Mucosa of stomach (tissue), 1 donor: ENCODE measurements around the gene ECSCR.
"Not testable (repeated sequence)": the region's sequence is repeated elsewhere in the genome, so short reads cannot be mapped to it uniquely, and the experiment has no call there.

Source experiments
- H3K27me3 ChIP-seq: one replicate; pipeline ENCODE4 v1.7.0; 2013; ENCODE audit warnings: mild to moderate bottlenecking, low read length; ENCODE audit not compliant: control insufficient read depth, insufficient read depth
- H3K36me3 ChIP-seq: one replicate; pipeline ENCODE4 v1.7.0; 2013; ENCODE audit warnings: low read length; ENCODE audit not compliant: control insufficient read depth, insufficient read depth
- H3K4me1 ChIP-seq: one replicate; pipeline ENCODE4 v1.7.0; 2013; ENCODE audit warnings: mild to moderate bottlenecking, low read length; ENCODE audit not compliant: control insufficient read depth, insufficient read depth
- H3K4me3 ChIP-seq: one replicate; pipeline ENCODE4 v1.7.0; 2013; ENCODE audit warnings: low read length
- H3K9ac ChIP-seq: one replicate; pipeline ENCODE4 v1.7.0; 2013; ENCODE audit warnings: mild to moderate bottlenecking, low read length, moderate library complexity
- H3K9me3 ChIP-seq: one replicate; pipeline ENCODE4 v1.7.0; 2013; ENCODE audit warnings: mild to moderate bottlenecking, low read length, moderate library complexity; ENCODE audit not compliant: control insufficient read depth
- donor health status: Pancreatic carcinoma.

Gene ECSCR

DNA sequence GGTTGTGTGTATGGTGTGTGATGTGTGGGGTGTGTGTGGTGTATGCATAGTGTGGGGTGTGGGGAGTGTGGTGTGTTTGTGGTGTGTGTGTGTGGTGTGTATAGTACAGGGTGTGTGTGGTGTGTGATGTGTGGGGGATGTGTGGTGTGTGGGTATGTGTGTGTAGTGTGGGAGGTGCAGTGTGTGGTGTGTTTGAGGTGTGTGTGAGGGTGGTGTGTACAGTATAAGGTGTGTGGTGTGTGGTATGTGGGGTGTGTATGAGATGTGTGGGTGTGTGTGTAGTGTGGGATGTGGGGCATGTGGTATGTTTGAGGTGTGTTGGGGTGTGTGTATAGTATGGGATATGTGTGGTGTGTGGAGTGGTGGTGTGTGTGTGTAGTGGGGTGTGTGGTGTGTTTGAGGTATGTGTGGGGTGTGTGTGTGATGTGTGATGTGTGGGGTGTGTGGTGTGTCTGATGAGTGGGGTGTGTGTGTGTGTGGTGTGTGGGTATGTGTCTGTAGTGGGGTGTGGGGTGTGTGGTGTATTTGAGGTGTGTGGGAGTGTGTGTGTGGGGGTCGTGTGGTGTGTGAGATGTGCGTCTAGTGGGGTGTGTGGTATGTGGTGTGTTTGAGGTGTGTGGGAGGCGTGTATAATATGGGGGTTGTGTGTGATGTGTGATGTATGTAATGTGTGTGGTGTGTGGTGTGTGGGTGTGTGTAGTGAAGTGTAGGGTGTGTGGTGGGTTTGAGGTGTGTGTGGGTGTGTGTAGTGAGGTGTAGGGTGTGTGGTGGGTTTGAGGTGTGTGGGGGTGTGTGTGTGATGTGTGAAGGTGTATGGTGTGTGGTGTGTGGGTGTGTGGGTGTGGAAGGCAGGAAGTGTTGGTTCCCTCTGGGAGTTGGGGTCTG, 8.6 kb downstream of the ECSCR start:
- Histone ChIP-seq H3K9ac (no peak overlapping the region), H3K4me3 (no peak overlapping the region), H3K27me3 (no peaks in the 10 kb centered on the region), H3K9me3 (no peaks in the 10 kb centered on the region), H3K4me1 (peaks cover 6% of the 10 kb centered on the region), H3K36me3 (no peaks in the 10 kb centered on the region)

DNA sequence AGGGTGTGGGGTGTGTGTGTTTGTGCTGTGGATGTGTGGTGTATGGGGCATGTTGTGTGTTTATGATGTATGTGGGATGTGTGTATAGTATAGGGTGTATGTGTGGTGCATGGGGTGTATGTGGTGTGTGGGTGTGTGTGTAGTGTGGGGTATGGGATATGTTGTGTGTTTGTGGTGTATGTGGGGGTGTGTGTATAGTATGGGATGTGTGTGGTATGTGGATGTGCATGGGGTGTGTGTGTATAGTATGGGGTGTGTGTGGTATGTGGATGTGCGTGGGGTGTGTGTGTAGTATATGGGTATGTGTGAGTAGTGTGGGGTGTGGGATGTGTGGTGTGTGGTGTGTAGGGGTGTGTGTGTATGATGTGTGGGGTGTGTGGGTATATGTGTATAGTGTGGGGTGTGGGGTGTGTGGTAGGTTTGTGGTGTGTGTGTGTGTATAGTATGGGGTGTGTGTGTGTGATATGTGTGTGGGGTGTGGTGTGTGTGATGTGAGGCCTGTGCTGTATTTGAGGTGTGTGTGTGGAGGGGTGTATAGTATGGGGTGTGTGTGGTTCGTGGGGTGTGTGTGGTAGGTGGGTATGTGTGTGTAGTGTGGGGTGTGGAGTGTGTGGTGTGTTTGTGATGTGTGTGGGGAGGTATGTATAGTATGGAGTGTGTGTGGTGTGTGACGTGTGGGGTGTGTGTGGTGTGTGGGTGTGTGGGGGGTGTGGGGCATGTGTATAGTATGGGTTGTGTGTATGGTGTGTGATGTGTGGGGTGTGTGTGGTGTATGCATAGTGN, 10.5 kb downstream of the ECSCR start:
- Histone ChIP-seq H3K9me3 (no peaks in the 10 kb centered on the region), H3K36me3 (no peaks in the 10 kb centered on the region), H3K9ac (no peak overlapping the region), H3K27me3 (no peaks in the 10 kb centered on the region), H3K4me3 (no peak overlapping the region), H3K4me1 (peaks cover 5% of the 10 kb centered on the region)

DNA sequence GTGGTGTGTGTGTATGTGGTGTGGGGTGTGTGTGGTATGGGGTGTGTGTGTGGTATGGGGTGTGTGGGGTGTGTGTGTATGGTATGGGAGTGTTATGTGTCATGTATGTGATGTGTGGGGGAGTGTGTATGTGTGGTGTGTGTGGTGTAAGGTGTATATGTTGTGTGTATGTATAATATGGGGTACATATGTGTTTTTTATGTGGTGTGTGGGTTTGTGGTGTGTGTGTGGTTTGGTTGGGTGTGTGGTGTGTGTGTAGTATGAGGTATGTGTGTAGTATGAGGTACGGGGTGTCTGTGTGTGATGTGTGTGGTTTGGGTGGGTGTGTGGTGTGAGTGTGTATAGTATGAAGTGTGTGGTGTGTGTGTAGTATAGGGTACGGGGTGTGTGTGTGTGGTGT, 11.4 kb downstream of the ECSCR start:
- Histone ChIP-seq H3K4me1 (peaks cover 5% of the 10 kb centered on the region), H3K9me3 (no peaks in the 10 kb centered on the region), H3K9ac (no peak overlapping the region), H3K36me3 (no peaks in the 10 kb centered on the region), H3K4me3 (no peak overlapping the region), H3K27me3 (no peaks in the 10 kb centered on the region)

DNA sequence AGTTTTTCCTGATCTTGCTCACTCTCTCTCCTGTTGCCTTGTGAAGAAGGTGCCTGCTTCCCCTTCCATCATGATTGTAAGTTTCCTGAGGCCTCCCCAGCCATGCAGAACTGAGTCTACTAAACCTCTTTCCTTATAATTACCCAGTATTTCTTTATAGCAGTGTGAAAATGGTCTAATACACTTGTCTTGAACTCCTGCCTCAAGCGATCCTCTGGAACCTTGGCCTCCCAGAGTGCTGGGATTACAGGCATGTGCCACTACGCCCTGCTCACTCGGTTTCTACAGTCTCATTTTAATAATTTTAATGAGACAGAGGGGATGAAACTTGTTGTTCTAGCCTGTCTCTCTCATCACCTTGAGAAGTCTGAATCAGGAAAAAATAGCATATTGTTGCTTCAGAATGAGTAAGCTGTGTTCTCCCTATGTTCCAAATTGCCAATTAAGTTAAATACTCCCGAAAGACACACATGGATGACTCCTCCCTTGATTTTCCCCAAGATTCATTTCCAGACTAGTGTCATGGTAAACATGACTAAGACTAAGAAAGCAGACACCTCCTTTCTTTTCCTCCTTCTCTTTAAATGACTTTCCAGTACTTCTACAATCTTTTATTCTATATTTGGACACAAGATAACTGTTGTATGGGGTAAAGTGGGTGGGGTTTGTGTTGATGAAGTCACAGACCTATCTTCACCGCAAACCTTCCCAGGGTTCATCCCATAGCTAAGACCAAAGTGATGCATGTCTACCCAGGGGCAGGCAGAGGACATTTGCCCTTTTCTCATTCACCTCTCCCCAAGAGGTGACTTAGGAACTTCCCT, 15.4 kb downstream of the ECSCR start:
- no peak overlapping the region for H3K4me3 ChIP-seq
- no peak overlapping the region for H3K9ac ChIP-seq
- no peaks in the 10 kb centered on the region for H3K9me3 ChIP-seq
- no peaks in the 10 kb centered on the region for H3K27me3 ChIP-seq
- no peaks in the 10 kb centered on the region for H3K36me3 ChIP-seq
- peaks cover 3% of the 10 kb centered on the region for H3K4me1 ChIP-seq

DNA sequence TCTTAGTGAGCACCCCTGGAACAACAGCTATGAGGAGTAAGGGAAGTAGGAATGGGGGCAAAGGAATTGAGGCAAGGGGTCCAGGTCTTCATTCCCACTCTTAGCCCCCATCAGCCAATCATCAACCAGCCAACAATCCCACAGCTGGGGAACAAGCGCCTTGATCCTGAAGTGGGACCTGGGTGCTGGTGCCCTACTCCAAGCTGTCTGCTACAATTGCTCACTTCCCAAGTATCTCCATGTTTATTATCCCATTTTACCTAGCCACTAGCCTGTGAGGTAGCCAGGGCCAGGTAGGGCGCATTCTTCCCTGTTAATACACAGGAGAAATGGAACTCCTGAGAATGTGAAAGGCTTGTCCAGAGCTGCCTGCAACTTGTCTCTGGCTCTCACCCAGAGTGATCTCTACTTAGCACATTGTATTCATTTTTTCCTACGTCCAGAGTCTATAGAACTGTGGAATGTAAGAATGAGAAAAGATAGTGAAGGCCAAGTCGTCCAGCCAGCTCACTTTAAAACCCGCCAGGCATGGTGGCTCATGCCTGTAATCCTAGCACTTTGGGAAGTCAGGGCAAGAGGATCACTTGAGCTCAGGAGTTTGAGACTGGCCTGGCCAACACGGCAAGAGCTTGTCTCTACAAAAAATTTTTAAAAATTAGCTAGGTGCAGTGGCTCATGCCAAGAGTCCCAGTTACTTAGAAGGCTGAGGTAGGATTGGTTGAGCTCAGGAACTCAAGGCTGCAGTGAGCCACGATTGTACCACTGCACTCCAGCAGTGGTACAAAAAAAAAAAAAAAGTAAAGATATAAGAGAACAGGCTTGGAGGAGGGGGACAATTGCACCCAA, 17.0 kb downstream of the ECSCR start:
- Histone ChIP-seq H3K36me3 (no peaks in the 10 kb centered on the region), H3K4me1 (no peaks in the 10 kb centered on the region), H3K27me3 (no peaks in the 10 kb centered on the region), H3K9me3 (no peaks in the 10 kb centered on the region), H3K9ac (no peak overlapping the region), H3K4me3 (no peak overlapping the region)

DNA sequence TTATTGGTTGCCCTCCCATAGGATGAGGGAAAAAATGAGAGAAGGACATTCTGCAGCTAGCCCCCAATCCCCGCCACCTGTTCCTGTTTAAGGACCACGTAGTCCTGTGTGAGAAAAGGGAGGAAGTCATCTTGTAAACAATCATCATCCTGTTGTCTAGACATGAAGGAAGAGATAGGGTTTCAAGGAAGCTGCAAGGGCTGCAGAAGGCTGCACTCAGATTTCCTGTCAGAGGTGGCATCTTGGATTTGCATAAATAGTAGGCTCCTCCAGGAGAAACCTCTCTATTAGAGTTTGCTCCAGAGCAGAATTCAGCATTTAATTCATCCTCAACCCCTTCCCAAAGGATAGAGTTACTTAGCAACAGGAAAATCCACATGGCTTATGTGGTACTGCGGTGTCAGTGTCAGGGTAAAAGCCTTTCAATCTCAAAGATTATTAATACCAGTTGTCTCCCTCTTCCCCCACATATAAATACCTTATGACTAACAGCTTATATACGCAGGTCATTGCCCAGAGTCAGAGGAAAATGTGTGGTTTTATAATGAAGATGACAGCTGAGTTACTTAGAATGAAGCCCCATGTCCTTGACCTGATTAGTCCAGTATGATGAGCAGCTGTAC, 18.6 kb downstream of the ECSCR start:
- Histone ChIP-seq H3K36me3 (no peaks in the 10 kb centered on the region), H3K4me3 (no peak overlapping the region), H3K9me3 (no peaks in the 10 kb centered on the region), H3K4me1 (no peaks in the 10 kb centered on the region), H3K27me3 (no peaks in the 10 kb centered on the region), H3K9ac (no peak overlapping the region)

DNA sequence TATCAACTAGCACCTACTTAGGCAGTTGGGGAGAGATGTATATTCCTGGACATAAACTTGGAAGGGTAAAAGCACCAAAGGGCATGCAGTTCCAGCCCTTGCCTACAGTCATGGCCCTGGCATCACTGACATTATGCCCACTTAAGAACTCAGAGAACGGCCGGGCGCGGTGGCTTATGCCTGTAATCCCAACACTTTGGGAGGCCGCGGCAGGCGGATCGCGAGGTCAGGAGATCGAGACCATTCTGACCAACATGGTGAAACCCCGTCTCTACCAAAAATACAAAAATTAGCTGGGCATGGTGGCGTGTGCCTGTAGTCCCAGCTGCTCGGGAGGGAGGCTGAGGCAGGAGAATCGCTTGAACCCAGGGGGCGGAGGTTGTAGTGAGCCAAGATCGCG, 22.1 kb downstream of the ECSCR start:
- H3K9ac ChIP-seq, H3K36me3 ChIP-seq, H3K4me1 ChIP-seq, H3K27me3 ChIP-seq, H3K4me3 ChIP-seq, H3K9me3 ChIP-seq: not testable (repeated sequence)

DNA sequence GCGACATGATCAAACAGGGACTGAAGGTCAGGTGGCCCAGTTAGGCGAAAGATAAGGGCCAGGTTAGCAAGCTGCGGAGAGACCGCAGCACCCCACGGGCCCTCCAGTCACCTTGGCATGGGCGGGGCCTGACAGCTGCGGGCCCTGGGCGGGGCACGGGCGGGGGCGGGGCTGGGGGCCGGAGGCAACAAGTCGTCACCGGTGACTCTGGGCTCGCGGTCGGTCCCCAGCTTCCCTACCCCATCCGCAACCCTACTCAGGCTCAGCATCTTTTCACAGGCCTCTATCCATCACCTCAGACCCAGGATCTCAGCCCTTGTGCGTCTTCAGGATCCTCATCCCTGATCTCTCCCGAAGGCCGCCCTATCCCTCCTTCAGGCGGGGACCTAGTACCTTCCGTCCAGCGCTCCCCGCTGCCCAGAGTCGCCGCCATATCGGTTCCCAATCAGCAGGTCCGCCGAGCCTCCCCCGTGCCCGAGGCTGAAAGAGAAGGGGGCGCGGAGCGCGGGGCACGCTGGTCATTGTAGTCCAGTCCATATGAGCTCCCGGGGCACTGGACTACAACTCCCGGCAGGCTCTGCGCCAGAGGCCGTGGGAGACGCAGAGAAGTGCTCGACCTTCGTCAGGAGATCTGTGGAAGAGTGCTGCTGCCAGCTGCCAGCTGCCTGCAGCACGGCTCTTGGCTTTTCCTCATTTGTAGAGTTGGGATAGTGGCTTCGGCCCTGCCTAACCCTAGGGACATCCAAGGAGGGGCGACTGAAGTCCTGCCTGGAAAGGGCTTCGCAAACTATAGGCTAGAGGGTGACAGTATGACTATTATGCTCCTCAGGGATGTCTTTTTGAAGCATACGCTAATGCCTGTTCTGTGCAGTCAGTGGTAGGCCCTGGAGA, 23.3 kb downstream of the ECSCR start, which contains the start of gene DNAJC18:
TSS of gene DNAJC18 (minus strand) at position 513 of the 891 bp plus-strand sequence. CDS start at position 433, 80 bp downstream.
- no peaks in the 10 kb centered on the region for H3K36me3 ChIP-seq
- H3K9ac ChIP-seq = peak within 1 kb of the TSS; percentile 86
- H3K4me1 ChIP-seq = peaks cover 3% of the 10 kb centered on the region

DNA sequence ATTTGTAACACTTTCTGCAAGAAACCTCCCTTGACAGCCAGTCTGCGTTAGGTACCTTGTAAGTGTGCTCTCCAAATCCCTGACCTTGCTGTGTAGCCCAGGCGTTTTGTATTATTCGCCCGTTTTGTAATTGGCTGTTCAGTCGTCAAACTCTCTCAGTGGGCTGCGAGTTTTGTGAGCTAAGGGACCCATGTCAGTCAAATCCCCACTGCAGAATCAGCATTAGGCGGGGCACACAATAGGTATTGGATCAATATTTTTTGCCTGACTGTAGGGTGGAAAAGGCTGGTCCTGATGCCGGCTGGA, 23.9 kb downstream of the ECSCR start:
- H3K9me3 ChIP-seq = no peaks in the 10 kb centered on the region
- H3K36me3 ChIP-seq = no peaks in the 10 kb centered on the region
- peaks cover 3% of the 10 kb centered on the region for H3K4me1 ChIP-seq
- H3K4me3 ChIP-seq = no peak overlapping the region
- no peaks in the 10 kb centered on the region for H3K27me3 ChIP-seq
- H3K9ac ChIP-seq = peak overlapping the region; percentile 86

More for the DNA sequence above, 23.3 kb downstream of the ECSCR start, which contains the start of gene DNAJC18:
- Histone ChIP-seq H3K9me3 (no peaks in the 10 kb centered on the region), H3K27me3 (no peaks in the 10 kb centered on the region), H3K4me3 (peak within 1 kb of the TSS; percentile 70)

DNA sequence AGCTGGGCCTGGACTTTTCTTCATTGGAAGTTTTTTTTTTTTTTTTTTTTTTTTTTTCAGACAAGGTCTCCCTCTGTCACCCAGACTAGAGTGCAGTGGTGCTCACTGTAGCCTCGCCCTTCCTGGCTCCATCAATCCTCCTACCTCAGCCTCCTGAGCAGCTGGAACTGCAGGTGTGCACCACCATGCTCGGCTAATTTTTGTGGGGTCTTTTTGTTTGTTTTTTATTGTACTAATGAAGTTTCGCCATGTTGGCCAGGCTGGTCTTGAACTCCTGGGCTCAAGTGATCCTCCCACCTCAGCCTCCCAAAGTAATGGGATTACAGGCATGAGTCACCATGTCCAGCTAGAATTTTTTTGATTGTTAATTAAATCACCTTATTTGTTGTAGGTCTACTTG, 26.9 kb downstream of the ECSCR start:
- Histone ChIP-seq H3K9ac (no peak overlapping the region), H3K36me3 (no peaks in the 10 kb centered on the region), H3K27me3 (no peaks in the 10 kb centered on the region), H3K9me3 (no peaks in the 10 kb centered on the region), H3K4me1 (peaks cover 3% of the 10 kb centered on the region), H3K4me3 (no peak overlapping the region)
